ENCODE results near the gene MINK1. TPM values are rescaled to one million over a fixed set of nuclear protein-coding genes. Genes with fewer than 3 reads are reported as not detected.
"Not testable (repeated sequence)": the region's sequence is repeated elsewhere in the genome, so short reads cannot be mapped to it uniquely, and the experiment has no call there.

The MINK1 gene
- polyA plus RNA-seq, 4 donors: 49.3 to 75.6 (median 59.3) TPM

- no peak for DNase-seq (ENCODE audit: low read depth in 4 of 4, low spot score in 3 of 4)
Measured at GRCh38 chr17:4843321-4844000, 10.3 kb downstream of the MINK1 start.

- DNase-seq (ENCODE audit: low read depth in 4 of 4, low spot score in 3 of 4): no peak
Measured at GRCh38 chr17:4845118-4845517, 12.0 kb downstream of the MINK1 start.

GRCh38 chr17:4846635-4847390, 13.7 kb downstream of the MINK1 start:
- no peak for DNase-seq (ENCODE audit: low read depth in 4 of 4, low spot score in 3 of 4)

- DNase-seq (ENCODE audit: low read depth in 4 of 4, low spot score in 3 of 4): no peak
Measured at GRCh38 chr17:4849011-4849536, 15.9 kb downstream of the MINK1 start.

- DNase-seq (ENCODE audit: low read depth in 4 of 4, low spot score in 3 of 4): no peak
Measured at GRCh38 chr17:4850246-4850645, 17.1 kb downstream of the MINK1 start.

GRCh38 chr17:4851084-4851483, 17.9 kb downstream of the MINK1 start:
- no peak for DNase-seq (ENCODE audit: low read depth in 4 of 4, low spot score in 3 of 4)

GRCh38 chr17:4852567-4853207, 19.5 kb downstream of the MINK1 start:
- DNase-seq (ENCODE audit: low read depth in 4 of 4, low spot score in 3 of 4): no peak

GRCh38 chr17:4853208-4853671, 20.1 kb downstream of the MINK1 start:
- DNase-seq (ENCODE audit: low read depth in 4 of 4, low spot score in 3 of 4): no peak

GRCh38 chr17:4854111-4854681, 21.1 kb downstream of the MINK1 start:
- no peak for DNase-seq (ENCODE audit: low read depth in 4 of 4, low spot score in 3 of 4)

- no peak for DNase-seq (ENCODE audit: low read depth in 4 of 4, low spot score in 3 of 4)
Measured at GRCh38 chr17:4856271-4856936, 23.3 kb downstream of the MINK1 start.

GRCh38 chr17:4856937-4857314, 23.8 kb downstream of the MINK1 start:
- DNase-seq (ENCODE audit: low read depth in 4 of 4, low spot score in 3 of 4): no peak

GRCh38 chr17:4857347-4857746, 24.2 kb downstream of the MINK1 start:
- DNase-seq (ENCODE audit: low read depth in 4 of 4, low spot score in 3 of 4): not testable (repeated sequence)

- no peak for DNase-seq (ENCODE audit: low read depth in 4 of 4, low spot score in 3 of 4)
Measured at GRCh38 chr17:4858068-4858881, 25.1 kb downstream of the MINK1 start.

GRCh38 chr17:4858882-4859260, 25.7 kb downstream of the MINK1 start:
- no peak for DNase-seq (ENCODE audit: low read depth in 4 of 4, low spot score in 3 of 4)

- DNase-seq (ENCODE audit: low read depth in 4 of 4, low spot score in 3 of 4): no peak
Measured at GRCh38 chr17:4859816-4860625, 26.9 kb downstream of the MINK1 start.

- DNase-seq (ENCODE audit: low read depth in 4 of 4, low spot score in 3 of 4): no peak
Measured at GRCh38 chr17:4860651-4861050, 27.5 kb downstream of the MINK1 start.

GRCh38 chr17:4861052-4861451, 27.9 kb downstream of the MINK1 start:
- DNase-seq (ENCODE audit: low read depth in 4 of 4, low spot score in 3 of 4): no peak

GRCh38 chr17:4862720-4863119, 29.6 kb downstream of the MINK1 start:
- DNase-seq (ENCODE audit: low read depth in 4 of 4, low spot score in 3 of 4): no peak

- DNase-seq (ENCODE audit: low read depth in 4 of 4, low spot score in 3 of 4): no peak
Measured at GRCh38 chr17:4863321-4863720, 30.2 kb downstream of the MINK1 start.
